B cell (primary cell): ENCODE data around the gene CHST8. TPM values are rescaled to one million over a fixed set of nuclear protein-coding genes. Genes with fewer than 3 reads are reported as not detected.

Experiments
- ATAC-seq: fragments of 200-7000 bp; cut with Tn5 transposase; one replicate; pipeline ENCODE4 v1.10.0; 2021; ENCODE audit warnings: low read depth, mild to moderate bottlenecking, moderate number of reproducible peaks, moderate library complexity
- CTCF ChIA-PET: fragments of 350-600 bp; sonication (Branson Sonifier 250); formaldehyde crosslinking; loops from one replicate; lab custom pipeline; 2021; ENCODE audit warnings: antibody characterized with exemption, inconsistent platforms; lab: Charles Lee
- POLR2A ChIA-PET: fragments of 350-600 bp; sonication (Branson Sonifier 250); formaldehyde crosslinking; loops from one replicate; lab custom pipeline; 2021; ENCODE audit warnings: antibody characterized with exemption; lab: Charles Lee
- DNase-seq: peaks from one replicate; pipeline ENCODE4 v3.0.0; 2013
- H2AFZ ChIP-seq: 2 replicates; pipeline ENCODE4 v1.6.1; 2012; ENCODE audit warnings: mild to moderate bottlenecking, low read depth, low read length; ENCODE audit not compliant: insufficient read depth, poor library complexity, severe bottlenecking
- H3K27ac ChIP-seq, 2 donors: 1 replicate in 1 of 2; 2 replicates in 1 of 2; pipeline ENCODE4 v1.5.1; 2012 to 2013; ENCODE audit warnings: low read length in 2 of 2, mild to moderate bottlenecking in 2 of 2, moderate library complexity in 1 of 2
- H3K27me3 ChIP-seq, 4 experiments: fragments of 200-600 bp in 1 of 4; sonication (generic) in 1 of 4; replicated peaks in 1 of 4; 1 replicate in 2 of 4; 2 replicates in 2 of 4; pipeline versions ENCODE4 v1.6.1 to v1.7.0; 2013 to 2016; ENCODE audit warnings: low read length in 3 of 4, mild to moderate bottlenecking in 2 of 4, mixed read lengths in 1 of 4, moderate library complexity in 1 of 4; ENCODE audit not compliant: insufficient read depth in 4 of 4, control insufficient read depth in 3 of 4; ENCODE audit errors: control extremely low read depth in 1 of 4
- H3K36me3 ChIP-seq, 2 experiments: replicated peaks in 1 of 2; 1 replicate in 1 of 2; 2 replicates in 1 of 2; pipeline versions ENCODE4 v1.6.1 to v1.7.1; 2013; ENCODE audit warnings: low read length in 1 of 2; ENCODE audit not compliant: insufficient read depth in 2 of 2, control insufficient read depth in 1 of 2; ENCODE audit errors: control extremely low read depth in 1 of 2, extremely low read depth in 1 of 2
- H3K4me1 ChIP-seq, 2 donors: fragments of 200-600 bp in 1 of 2; sonication (generic) in 1 of 2; 1 replicate in 1 of 2; 2 replicates in 1 of 2; pipeline versions ENCODE4 v1.5.1 to v1.6.1; 2013 to 2017; ENCODE audit warnings: low read length in 2 of 2; ENCODE audit not compliant: control insufficient read depth in 2 of 2, insufficient read depth in 2 of 2
- H3K4me2 ChIP-seq: replicated peaks from 2 replicates; pipeline ENCODE3; 2012; ENCODE audit warnings: mild to moderate bottlenecking, low read depth, low read length; ENCODE audit not compliant: poor library complexity, severe bottlenecking
- H3K4me3 ChIP-seq, 5 experiments: fragments of 200-600 bp in 1 of 5; sonication (generic) in 1 of 5; 1 replicate in 3 of 5; 2 replicates in 2 of 5; pipeline versions ENCODE4 v1.5.1 to v1.7.0; 2011 to 2016; ENCODE audit warnings: low read length in 4 of 5, mild to moderate bottlenecking in 4 of 5, low read depth in 2 of 5, control low read depth in 1 of 5, moderate library complexity in 1 of 5; ENCODE audit not compliant: insufficient read depth in 1 of 5; ENCODE audit errors: control extremely low read depth in 1 of 5, extremely low read depth in 1 of 5
- H3K79me2 ChIP-seq: fragments of 200-600 bp; sonication (generic); one replicate; pipeline ENCODE4 v1.6.0; 2016; ENCODE audit warnings: low read length; ENCODE audit not compliant: control insufficient read depth, insufficient read depth
- H3K9ac ChIP-seq: fragments of 200-600 bp; sonication (generic); 2 replicates; pipeline ENCODE4 v1.6.1; 2017; ENCODE audit warnings: mild to moderate bottlenecking, low read length, moderate library complexity
- H3K9me3 ChIP-seq, 3 donors: one replicate each; pipeline versions ENCODE4 v1.6.1 to v1.7.1; 2013; ENCODE audit warnings: low read length in 2 of 3; ENCODE audit not compliant: control insufficient read depth in 2 of 3, insufficient read depth in 1 of 3; ENCODE audit errors: control extremely low read depth in 1 of 3
- H4K20me1 ChIP-seq: 2 replicates; pipeline ENCODE4 v1.6.0; 2012; ENCODE audit warnings: mild to moderate bottlenecking, low read length; ENCODE audit not compliant: insufficient read depth, control insufficient read depth, poor library complexity, severe bottlenecking
- H3K27ac Mint-ChIP-seq: one replicate; pipeline ENCODE4 v1.8.0; 2021; ENCODE audit warnings: mixed read lengths
- H3K27me3 Mint-ChIP-seq: one replicate; pipeline ENCODE4 v1.8.0; 2021; ENCODE audit warnings: mixed read lengths
- H3K4me1 Mint-ChIP-seq: one replicate; pipeline ENCODE4 v1.8.0; 2021; ENCODE audit warnings: mixed read lengths
- H3K4me3 Mint-ChIP-seq: one replicate; pipeline ENCODE4 v1.8.0; 2021; ENCODE audit warnings: mixed read lengths
- H3K9me3 Mint-ChIP-seq: one replicate; pipeline ENCODE4 v1.8.0; 2022; ENCODE audit warnings: mixed read lengths; ENCODE audit not compliant: insufficient read depth
- CTCF ChIP-seq: fragments of 200-600 bp; IDR thresholded peaks from one replicate; pipeline ENCODE4 v1.8.0; 2022; ENCODE audit warnings: antibody characterized with exemption, mild to moderate bottlenecking
- EZH2 ChIP-seq: IDR thresholded peaks from 2 replicates; pipeline ENCODE4 v1.6.1; 2012; ENCODE audit warnings: borderline replicate concordance, low read depth, mild to moderate bottlenecking, moderate library complexity, low read length; ENCODE audit not compliant: insufficient read depth, poor library complexity, severe bottlenecking
- WGBS: methylation state at CpG from one replicate; pipeline ENCODE4 v1.1.5; 2013; ENCODE audit warnings: missing lambda C conversion rate; ENCODE audit not compliant: insufficient coverage; 5-methylcytosine and 5-hydroxymethylcytosine counted together
- intact Hi-C: fragments of 100-400 bp; cut with micrococcal nuclease; formaldehyde crosslinking; loops from one replicate; pipeline ENCODE4 v1.10.0; 2022
- polyA plus RNA-seq: library from polyadenylated mRNA; depleted of rRNA; stranded (reverse); fragments of >200 nt; gene quantifications from 2 replicates; pipeline ENCODE4 v1.2.3, GENCODE V29; 2012
- total RNA-seq, 2 donors: library from RNA; stranded (reverse); fragments of 120-200 nt in 1 of 2; gene quantifications; 1 replicate in 1 of 2; 2 replicates in 1 of 2; pipeline versions ENCODE4 v1.2.3 to v1.2.4, GENCODE V29; 2013 to 2022

Gene CHST8
- total and polyA plus RNA-seq, 2 donors (not counting 1 experiment from before 2014, with no cell fraction given): not detected

- WGBS: 69% methylated on average over 6 of the region's 6 CpGs
- peaks cover 0 to 13% (median 0%) of the 10 kb centered on the region in 3 donors for H3K9me3 ChIP-seq
Measured at GRCh38 chr19:33774751-33775150, 153.0 kb downstream of the CHST8 start.

More at GRCh38 chr19:33774751-33775150, 153.0 kb downstream of the CHST8 start:
- Histone ChIP-seq H3K79me2 (no peaks in the 10 kb centered on the region), H3K36me3 (no peaks in the 10 kb centered on the region), H3K27me3 (peaks cover 0 to 19% (median 2%) of the 10 kb centered on the region in 4 experiments), H2AFZ (no peak overlapping the region), H3K9ac (no peak overlapping the region), H3K4me3 (no peak overlapping the region), H3K4me2 (no peak overlapping the region), H3K4me1 (peaks cover 3 to 4% of the 10 kb centered on the region in 2 donors), H4K20me1 (no peaks in the 10 kb centered on the region), H3K27ac (no peak overlapping the region)
- Mint-ChIP-seq H3K27ac (no peak overlapping the region), H3K27me3 (peaks cover 34% of the 10 kb centered on the region), H3K4me1 (peaks cover 7% of the 10 kb centered on the region), H3K9me3 (no peaks in the 10 kb centered on the region), H3K4me3 (no peak overlapping the region)
- CTCF ChIA-PET: interaction anchor here (1.1 kb wide), 2 partner anchors 224 to 322 kb away, joined by 3 to 5 read pairs; no protein-coding TSS in a partner anchor
- no peak for DNase-seq
- TF ChIP-seq CTCF: no peak
- TF ChIP-seq EZH2: no peak
- intact Hi-C loops: no loop called here
- no peak for ATAC-seq
- POLR2A ChIA-PET: no interaction called here
